NB4 (cell line): Measurements from ENCODE around the gene NETO2.
"Not testable (repeated sequence)": the region's sequence is repeated elsewhere in the genome, so short reads cannot be mapped to it uniquely, and the experiment has no call there.

Experiments used
- MYC ChIP-seq: IDR thresholded peaks from 2 replicates; pipeline ENCODE4 v1.6.1; 2011; ENCODE audit warnings: low read depth, low read length
- POLR2A ChIP-seq: IDR thresholded peaks from 2 replicates; pipeline ENCODE4 v1.6.1; 2011; ENCODE audit warnings: mild to moderate bottlenecking; ENCODE audit not compliant: insufficient read length; ENCODE audit errors: extremely low read depth
- TF ChIP-seq, protein P1 (sequence below): IDR thresholded peaks from one replicate; pipeline ENCODE4 v1.5.1; 2012; ENCODE audit warnings: low read depth, low read length

DNA sequence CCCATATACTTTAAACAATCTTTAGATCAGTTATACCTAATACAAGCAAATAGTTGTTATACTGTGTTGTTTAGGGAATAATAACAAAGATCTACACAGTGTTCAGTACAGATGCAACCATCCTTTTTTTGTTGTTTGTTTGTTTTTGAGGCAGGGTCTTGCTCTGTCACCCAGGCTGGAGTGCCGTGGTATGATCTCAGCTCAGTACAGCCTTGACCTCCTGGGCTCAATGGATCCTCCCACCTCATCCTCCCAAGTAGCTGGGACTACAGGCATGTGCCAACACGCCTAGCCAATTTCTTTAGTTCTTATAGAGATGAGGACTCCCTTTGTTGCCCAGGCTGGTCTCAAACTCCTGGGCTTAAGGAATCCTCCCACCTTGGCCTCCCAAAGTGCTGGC lies 84.6 kb downstream of the NETO2 start:
- TF ChIP-seq, protein P1, sequence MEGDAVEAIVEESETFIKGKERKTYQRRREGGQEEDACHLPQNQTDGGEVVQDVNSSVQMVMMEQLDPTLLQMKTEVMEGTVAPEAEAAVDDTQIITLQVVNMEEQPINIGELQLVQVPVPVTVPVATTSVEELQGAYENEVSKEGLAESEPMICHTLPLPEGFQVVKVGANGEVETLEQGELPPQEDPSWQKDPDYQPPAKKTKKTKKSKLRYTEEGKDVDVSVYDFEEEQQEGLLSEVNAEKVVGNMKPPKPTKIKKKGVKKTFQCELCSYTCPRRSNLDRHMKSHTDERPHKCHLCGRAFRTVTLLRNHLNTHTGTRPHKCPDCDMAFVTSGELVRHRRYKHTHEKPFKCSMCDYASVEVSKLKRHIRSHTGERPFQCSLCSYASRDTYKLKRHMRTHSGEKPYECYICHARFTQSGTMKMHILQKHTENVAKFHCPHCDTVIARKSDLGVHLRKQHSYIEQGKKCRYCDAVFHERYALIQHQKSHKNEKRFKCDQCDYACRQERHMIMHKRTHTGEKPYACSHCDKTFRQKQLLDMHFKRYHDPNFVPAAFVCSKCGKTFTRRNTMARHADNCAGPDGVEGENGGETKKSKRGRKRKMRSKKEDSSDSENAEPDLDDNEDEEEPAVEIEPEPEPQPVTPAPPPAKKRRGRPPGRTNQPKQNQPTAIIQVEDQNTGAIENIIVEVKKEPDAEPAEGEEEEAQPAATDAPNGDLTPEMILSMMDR, result not testable (repeated sequence)
- TF ChIP-seq POLR2A, MYC: not testable (repeated sequence)
